Thyroid gland (tissue), 4 donors: Measurements from ENCODE around the gene DENND1C.

ENCODE experiments used
- CTCF ChIP-seq, 6 experiments: fragments of 200-600 bp in 3 of 6; fragments of 450-650 bp in 3 of 6; sonication (generic) in 3 of 6; IDR thresholded peaks; one replicate each; pipeline ENCODE4 v1.5.1; 2016 to 2019; ENCODE audit warnings: antibody characterized with exemption in 6 of 6, mild to moderate bottlenecking in 2 of 6, inconsistent platforms in 1 of 6, moderate library complexity in 1 of 6
- POLR2A ChIP-seq, 2 donors: fragments of 450-650 bp; IDR thresholded peaks; one replicate each; pipeline ENCODE4 v1.6.1; 2017; ENCODE audit warnings: antibody characterized with exemption in 2 of 2, mild to moderate bottlenecking in 2 of 2, moderate library complexity in 1 of 2

GRCh38 chr19:6423499-6424194 lies 57.9 kb downstream of the DENND1C start:
- no peak for TF ChIP-seq POLR2A (IDR thresholded peaks at IDR 0.05)
- no peak for TF ChIP-seq CTCF (IDR thresholded peaks at IDR 0.05)
